ENCODE results near the gene TMEM187. TPM values are rescaled to one million over a fixed set of nuclear protein-coding genes. Genes with fewer than 3 reads are reported as not detected.

Gene TMEM187
- total RNA-seq, 1 experiment from 2014 or later = 9.4 TPM

DNA sequence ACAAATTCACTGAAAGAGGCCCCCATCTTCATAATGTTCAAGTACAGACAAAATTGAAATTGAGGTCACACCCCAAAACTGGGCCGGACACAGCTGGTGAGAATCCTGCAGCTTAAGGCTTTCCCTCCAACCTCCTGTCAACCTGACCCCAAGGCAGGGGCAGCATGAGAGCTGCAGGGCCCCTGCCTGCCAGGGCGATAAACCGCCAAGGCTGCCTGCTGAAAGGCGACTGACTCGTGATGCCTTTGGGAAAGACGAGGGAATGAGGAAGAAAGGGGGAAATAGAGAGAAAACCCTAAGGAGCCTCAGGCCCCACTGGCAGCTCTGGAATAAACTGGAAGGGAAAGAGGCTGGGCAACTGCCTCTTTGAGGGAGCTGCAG lies 54.5 kb downstream of the TMEM187 start:
- no TSS peak for BruUV-seq (replicated peaks)
- no peak overlapping the region for H3K27ac Mint-ChIP-seq (ENCODE audit: unreplicated experiment)
- H3K9me3 Mint-ChIP-seq (ENCODE audit: low read depth, unreplicated experiment) = no peaks in the 10 kb centered on the region
- TF ChIP-seq, protein P1, sequence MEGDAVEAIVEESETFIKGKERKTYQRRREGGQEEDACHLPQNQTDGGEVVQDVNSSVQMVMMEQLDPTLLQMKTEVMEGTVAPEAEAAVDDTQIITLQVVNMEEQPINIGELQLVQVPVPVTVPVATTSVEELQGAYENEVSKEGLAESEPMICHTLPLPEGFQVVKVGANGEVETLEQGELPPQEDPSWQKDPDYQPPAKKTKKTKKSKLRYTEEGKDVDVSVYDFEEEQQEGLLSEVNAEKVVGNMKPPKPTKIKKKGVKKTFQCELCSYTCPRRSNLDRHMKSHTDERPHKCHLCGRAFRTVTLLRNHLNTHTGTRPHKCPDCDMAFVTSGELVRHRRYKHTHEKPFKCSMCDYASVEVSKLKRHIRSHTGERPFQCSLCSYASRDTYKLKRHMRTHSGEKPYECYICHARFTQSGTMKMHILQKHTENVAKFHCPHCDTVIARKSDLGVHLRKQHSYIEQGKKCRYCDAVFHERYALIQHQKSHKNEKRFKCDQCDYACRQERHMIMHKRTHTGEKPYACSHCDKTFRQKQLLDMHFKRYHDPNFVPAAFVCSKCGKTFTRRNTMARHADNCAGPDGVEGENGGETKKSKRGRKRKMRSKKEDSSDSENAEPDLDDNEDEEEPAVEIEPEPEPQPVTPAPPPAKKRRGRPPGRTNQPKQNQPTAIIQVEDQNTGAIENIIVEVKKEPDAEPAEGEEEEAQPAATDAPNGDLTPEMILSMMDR (IDR thresholded peaks at IDR 0.05; ENCODE audit: unreplicated experiment) = no peak
- CTCF ChIA-PET = no interaction called here
- intact Hi-C loops (cut with micrococcal nuclease; ENCODE audit: unreplicated experiment) = no loop called here
- no peaks in the 10 kb centered on the region for H3K4me1 Mint-ChIP-seq (ENCODE audit: low read depth, unreplicated experiment)
- no peak overlapping the region for H3K4me3 Mint-ChIP-seq (ENCODE audit: low read depth, unreplicated experiment)
- no peak for DNase-seq
- H3K36me3 Mint-ChIP-seq (ENCODE audit: insufficient read depth, unreplicated experiment) = peaks cover 27% of the 10 kb centered on the region
- H3K27me3 Mint-ChIP-seq (ENCODE audit: unreplicated experiment) = no peaks in the 10 kb centered on the region

DNA sequence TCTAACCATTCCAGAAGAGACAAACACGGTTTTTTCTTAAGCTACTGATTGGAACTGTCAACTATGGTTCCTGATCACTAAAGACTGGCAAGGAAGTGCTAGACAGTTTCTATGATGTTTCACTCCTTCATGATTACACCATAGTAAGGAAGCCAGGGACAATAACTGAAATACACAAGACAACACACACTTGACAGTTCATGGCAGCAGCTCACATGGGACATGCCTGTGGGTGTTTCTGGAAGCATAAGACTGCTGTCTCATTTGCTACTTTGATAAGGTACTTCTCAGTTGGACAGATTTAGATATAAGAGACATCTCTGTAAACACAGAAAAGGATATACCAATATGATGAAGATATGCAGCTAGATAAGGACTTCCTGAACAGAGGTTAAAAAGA lies 55.4 kb downstream of the TMEM187 start:
- DNase-seq = no peak
- Mint-ChIP-seq H3K27me3 (ENCODE audit: unreplicated experiment) (no peaks in the 10 kb centered on the region), H3K4me1 (ENCODE audit: low read depth, unreplicated experiment) (no peaks in the 10 kb centered on the region), H3K36me3 (ENCODE audit: insufficient read depth, unreplicated experiment) (peaks cover 23% of the 10 kb centered on the region), H3K27ac (ENCODE audit: unreplicated experiment) (no peak overlapping the region), H3K4me3 (ENCODE audit: low read depth, unreplicated experiment) (no peak overlapping the region), H3K9me3 (ENCODE audit: low read depth, unreplicated experiment) (no peaks in the 10 kb centered on the region)
- no TSS peak for BruUV-seq (replicated peaks)
- intact Hi-C loops (cut with micrococcal nuclease; ENCODE audit: unreplicated experiment) = no loop called here
- CTCF ChIA-PET = no interaction called here
- TF ChIP-seq, protein P1 (IDR thresholded peaks at IDR 0.05; ENCODE audit: unreplicated experiment) = no peak

DNA sequence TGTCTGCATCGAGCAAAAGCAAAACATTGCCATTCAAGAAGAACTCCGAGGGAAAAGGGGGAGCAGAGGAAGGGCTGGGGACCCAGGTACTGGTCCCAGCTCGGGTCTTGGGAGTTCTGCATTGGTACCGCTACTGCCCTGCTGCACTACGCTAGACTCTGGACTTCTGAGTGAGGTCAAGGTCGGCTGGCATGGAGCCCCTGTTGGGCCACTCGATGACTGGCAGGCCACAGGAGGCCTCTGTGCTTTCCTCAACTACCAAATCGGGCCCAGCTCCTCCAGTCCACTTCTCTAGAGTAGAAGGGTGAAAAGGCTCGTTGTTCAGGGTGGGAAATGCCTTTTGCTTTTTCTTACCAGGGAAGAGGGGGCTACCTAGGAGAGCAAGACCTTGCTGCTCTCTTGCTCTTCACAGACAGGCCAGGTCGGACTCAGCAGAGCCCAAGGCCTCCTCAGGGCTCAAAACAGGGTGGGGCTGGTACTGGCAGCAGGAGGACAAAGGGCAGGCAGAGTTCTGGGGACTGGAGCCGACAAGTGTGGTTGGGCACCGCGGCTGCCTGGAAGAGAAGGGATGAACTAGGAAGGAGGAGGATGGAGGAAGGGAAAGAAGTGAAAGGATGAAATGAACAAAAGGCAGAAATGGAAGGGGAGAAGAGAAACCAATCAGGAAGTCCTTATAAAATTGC lies 56.1 kb downstream of the TMEM187 start:
- no TSS peak for BruUV-seq (replicated peaks)
- intact Hi-C loops (cut with micrococcal nuclease; ENCODE audit: unreplicated experiment) = no loop called here
- Mint-ChIP-seq H3K27me3 (ENCODE audit: unreplicated experiment) (no peaks in the 10 kb centered on the region), H3K4me1 (ENCODE audit: low read depth, unreplicated experiment) (no peaks in the 10 kb centered on the region), H3K27ac (ENCODE audit: unreplicated experiment) (no peak overlapping the region), H3K4me3 (ENCODE audit: low read depth, unreplicated experiment) (no peak overlapping the region), H3K36me3 (ENCODE audit: insufficient read depth, unreplicated experiment) (peaks cover 21% of the 10 kb centered on the region), H3K9me3 (ENCODE audit: low read depth, unreplicated experiment) (no peaks in the 10 kb centered on the region)
- no peak for DNase-seq
- TF ChIP-seq, protein P1 (IDR thresholded peaks at IDR 0.05; ENCODE audit: unreplicated experiment) = no peak
- CTCF ChIA-PET = no interaction called here

DNA sequence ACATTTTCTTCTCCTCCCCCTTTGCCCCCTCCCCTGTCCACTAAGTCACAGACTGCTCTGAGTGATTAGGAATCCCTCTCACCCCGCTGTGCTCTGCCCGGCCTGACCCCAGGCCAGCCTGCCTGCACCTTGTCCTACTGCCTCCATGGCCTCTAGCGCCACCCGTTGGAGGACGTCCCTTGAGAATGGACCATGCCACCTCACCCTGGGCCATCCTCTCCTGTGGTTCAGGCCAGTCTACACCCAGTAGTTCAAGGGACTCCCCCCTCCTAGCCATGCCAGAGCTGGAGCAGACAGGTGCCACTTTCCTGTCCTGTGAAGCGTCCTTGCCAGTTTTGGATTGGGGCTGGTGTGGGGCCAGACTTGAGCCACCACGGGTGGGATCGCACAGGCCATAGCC lies 56.9 kb downstream of the TMEM187 start:
- CTCF ChIA-PET = no interaction called here
- Mint-ChIP-seq H3K36me3 (ENCODE audit: insufficient read depth, unreplicated experiment) (peaks cover 21% of the 10 kb centered on the region), H3K9me3 (ENCODE audit: low read depth, unreplicated experiment) (no peaks in the 10 kb centered on the region), H3K4me1 (ENCODE audit: low read depth, unreplicated experiment) (no peaks in the 10 kb centered on the region), H3K27me3 (ENCODE audit: unreplicated experiment) (no peaks in the 10 kb centered on the region), H3K27ac (ENCODE audit: unreplicated experiment) (no peak overlapping the region), H3K4me3 (ENCODE audit: low read depth, unreplicated experiment) (no peak overlapping the region)
- BruUV-seq (replicated peaks) = no TSS peak
- TF ChIP-seq, protein P1 (IDR thresholded peaks at IDR 0.05; ENCODE audit: unreplicated experiment) = no peak
- no peak for DNase-seq
- intact Hi-C loops (cut with micrococcal nuclease; ENCODE audit: unreplicated experiment) = no loop called here
